Measurements from ENCODE around the gene ZNF570. TPM values are rescaled to one million over a fixed set of nuclear protein-coding genes. Genes with fewer than 3 reads are reported as not detected.

Gene ZNF570
- polyA plus RNA-seq = 1 to 10 TPM; 1.4 to 5.6 (median 2.0) TPM
- long read RNA-seq, donor 1 = 0 reads
- long read RNA-seq, donor 2 = 0 reads
- long read RNA-seq, donor 3 = 0 reads
- long read RNA-seq, donor 4 = 0 reads
- long read RNA-seq, donor 5, partial matches to known transcripts = 0 of 1 reads
- long read RNA-seq, donor 5, other reads (novel, unspliced or antisense) = 0 of 1 reads
- long read RNA-seq, donor 6 = 0 reads
- long read RNA-seq, donor 7, full-length matches to known transcripts = 2 of 2 reads
- long read RNA-seq, donor 7, partial matches to known transcripts = 0 of 2 reads
- long read RNA-seq, donor 7, other reads (novel, unspliced or antisense) = 0 of 2 reads
- long read RNA-seq, donor 8 = 0 reads
- long read RNA-seq, donor 9 = 0 reads
- long read RNA-seq, donor 10, full-length matches to known transcripts = 5 of 5 reads
- long read RNA-seq, donor 10, partial matches to known transcripts = 0 of 5 reads
- long read RNA-seq, donor 10, other reads (novel, unspliced or antisense) = 0 of 5 reads

- peaks cover 0 to 3% (median 0%) of the 10 kb centered on the region in 3 donors for H3K36me3 ChIP-seq (ENCODE audit: control insufficient read depth in 3 of 3, insufficient read depth in 2 of 3, low read depth in 1 of 3, low read length in 3 of 3)
- peak; percentile 87 to 97 for DNase-seq
- no peaks in the 10 kb centered on the region for H3K27me3 ChIP-seq (ENCODE audit: control insufficient read depth in 3 of 3, insufficient read depth in 3 of 3, low read length in 3 of 3)
- no peak for FAIRE-seq
- peaks cover 0 to 2% (median 1%) of the 10 kb centered on the region in 3 donors for H3K4me1 ChIP-seq (ENCODE audit: control insufficient read depth in 3 of 3, insufficient read depth in 2 of 3, low read depth in 1 of 3, low read length in 2 of 3)
- peak within 1 kb of the TSS; percentile 57 to 96 (median 94) for H3K27ac ChIP-seq (ENCODE audit: low read depth in 1 of 3, low read length in 2 of 3)
- H3K9me3 ChIP-seq (ENCODE audit: control insufficient read depth in 2 of 2, insufficient read depth in 1 of 2, low read depth in 1 of 2, low read length in 1 of 2) = peaks cover 0 to 21% of the 10 kb centered on the region in 2 donors
- peak within 1 kb of the TSS; percentile 60 to 86 (median 60) for H3K4me3 ChIP-seq (ENCODE audit: low read depth in 1 of 3, low read length in 3 of 3)
- 0 to 1% (median 0%) methylated on average over 62 to 63 of the region's 63 CpGs for whole genome bisulfite sequencing, 3 donors
Measured at GRCh38 chr19:37468961-37469777, at the start of gene ZNF570. Gene ZNF570 (plus strand): TSS chr19:37469356. CDS start chr19:37470355, 999 bp downstream.

- H3K27me3 ChIP-seq (ENCODE audit: control insufficient read depth in 3 of 3, insufficient read depth in 3 of 3, low read length in 3 of 3) = no peaks in the 10 kb centered on the region
- no peak overlapping the region for H3K27ac ChIP-seq (ENCODE audit: low read depth in 1 of 3, low read length in 2 of 3)
- H3K36me3 ChIP-seq (ENCODE audit: control insufficient read depth in 3 of 3, insufficient read depth in 2 of 3, low read depth in 1 of 3, low read length in 3 of 3) = peaks cover 0 to 9% (median 3%) of the 10 kb centered on the region in 3 donors
- no peak for FAIRE-seq
- peaks cover 11 to 29% of the 10 kb centered on the region in 2 donors for H3K9me3 ChIP-seq (ENCODE audit: control insufficient read depth in 2 of 2, insufficient read depth in 1 of 2, low read depth in 1 of 2, low read length in 1 of 2)
- WGBS, 3 donors = 93 to 96% (median 94%) methylated on average over 4 of the region's 4 CpGs
- no peak for DNase-seq
- no peak overlapping the region for H3K4me3 ChIP-seq (ENCODE audit: low read depth in 1 of 3, low read length in 3 of 3)
- H3K4me1 ChIP-seq (ENCODE audit: control insufficient read depth in 3 of 3, insufficient read depth in 2 of 3, low read depth in 1 of 3, low read length in 2 of 3) = no peaks in the 10 kb centered on the region
Measured at GRCh38 chr19:37452500-37453245, 16.5 kb upstream of the ZNF570 start.

GRCh38 chr19:37466277-37466797 lies 2.8 kb upstream of the ZNF570 start:
- 26 to 38% (median 36%) methylated on average over 25 of the region's 25 CpGs for WGBS, 3 donors
- Histone ChIP-seq H3K36me3 (ENCODE audit: control insufficient read depth in 3 of 3, insufficient read depth in 2 of 3, low read depth in 1 of 3, low read length in 3 of 3) (peaks cover 0 to 5% (median 0%) of the 10 kb centered on the region in 3 donors), H3K4me3 (ENCODE audit: low read depth in 1 of 3, low read length in 3 of 3) (peak overlapping the region; percentile 59 to 96 (median 67)), H3K4me1 (ENCODE audit: control insufficient read depth in 3 of 3, insufficient read depth in 2 of 3, low read depth in 1 of 3, low read length in 2 of 3) (peaks cover 0 to 2% (median 1%) of the 10 kb centered on the region in 3 donors), H3K9me3 (ENCODE audit: control insufficient read depth in 2 of 2, insufficient read depth in 1 of 2, low read depth in 1 of 2, low read length in 1 of 2) (peaks cover 0 to 8% of the 10 kb centered on the region in 2 donors), H3K27ac (ENCODE audit: low read depth in 1 of 3, low read length in 2 of 3) (peak overlapping the region in 2 of 3 donors; percentile 88 to 92), H3K27me3 (ENCODE audit: control insufficient read depth in 3 of 3, insufficient read depth in 3 of 3, low read length in 3 of 3) (no peaks in the 10 kb centered on the region)
- FAIRE-seq (no peak), DNase-seq (no peak)

GRCh38 chr19:37466798-37467607 lies 2.2 kb upstream of the ZNF570 start, which contains the start of gene ZNF569:
Gene ZNF569 (minus strand): TSS chr19:37467444. CDS start chr19:37444921, 22,523 bp downstream.
- FAIRE-seq = no peak
- Histone ChIP-seq H3K9me3 (ENCODE audit: control insufficient read depth in 2 of 2, insufficient read depth in 1 of 2, low read depth in 1 of 2, low read length in 1 of 2) (peaks cover 0 to 10% of the 10 kb centered on the region in 2 donors), H3K4me1 (ENCODE audit: control insufficient read depth in 3 of 3, insufficient read depth in 2 of 3, low read depth in 1 of 3, low read length in 2 of 3) (peaks cover 0 to 2% (median 1%) of the 10 kb centered on the region in 3 donors), H3K27ac (ENCODE audit: low read depth in 1 of 3, low read length in 2 of 3) (peak within 1 kb of the TSS; percentile 64 to 96 (median 88)), H3K27me3 (ENCODE audit: control insufficient read depth in 3 of 3, insufficient read depth in 3 of 3, low read length in 3 of 3) (no peaks in the 10 kb centered on the region), H3K4me3 (ENCODE audit: low read depth in 1 of 3, low read length in 3 of 3) (peak within 1 kb of the TSS; percentile 59 to 96 (median 67)), H3K36me3 (ENCODE audit: control insufficient read depth in 3 of 3, insufficient read depth in 2 of 3, low read depth in 1 of 3, low read length in 3 of 3) (peaks cover 0 to 2% (median under 1%) of the 10 kb centered on the region in 3 donors)
- DNase-seq = peak; percentile 92 to 98
- 0% methylated on average over 60 to 62 of the region's 62 CpGs for WGBS, 3 donors

GRCh38 chr19:37467608-37468090 lies 1.5 kb upstream of the ZNF570 start:
- H3K27ac ChIP-seq (ENCODE audit: low read depth in 1 of 3, low read length in 2 of 3) = peak overlapping the region; percentile 64 to 92 (median 88)
- no peaks in the 10 kb centered on the region for H3K27me3 ChIP-seq (ENCODE audit: control insufficient read depth in 3 of 3, insufficient read depth in 3 of 3, low read length in 3 of 3)
- peaks cover 0 to 3% (median 0%) of the 10 kb centered on the region in 3 donors for H3K36me3 ChIP-seq (ENCODE audit: control insufficient read depth in 3 of 3, insufficient read depth in 2 of 3, low read depth in 1 of 3, low read length in 3 of 3)
- H3K9me3 ChIP-seq (ENCODE audit: control insufficient read depth in 2 of 2, insufficient read depth in 1 of 2, low read depth in 1 of 2, low read length in 1 of 2) = peaks cover 0 to 15% of the 10 kb centered on the region in 2 donors
- no peak for DNase-seq
- H3K4me1 ChIP-seq (ENCODE audit: control insufficient read depth in 3 of 3, insufficient read depth in 2 of 3, low read depth in 1 of 3, low read length in 2 of 3) = peaks cover 0 to 2% (median 1%) of the 10 kb centered on the region in 3 donors
- peak overlapping the region in 2 of 3 donors; percentile 67 to 96 for H3K4me3 ChIP-seq (ENCODE audit: low read depth in 1 of 3, low read length in 3 of 3)
- FAIRE-seq = no peak
- WGBS, 3 donors = 31 to 52% (median 41%) methylated on average over 18 of the region's 18 CpGs

GRCh38 chr19:37470216-37470615 lies 1.1 kb downstream of the ZNF570 start:
- peaks cover 0 to 6% (median 0%) of the 10 kb centered on the region in 3 donors for H3K36me3 ChIP-seq (ENCODE audit: control insufficient read depth in 3 of 3, insufficient read depth in 2 of 3, low read depth in 1 of 3, low read length in 3 of 3)
- WGBS, 3 donors = 78 to 81% (median 78%) methylated on average over 4 of the region's 4 CpGs
- H3K27me3 ChIP-seq (ENCODE audit: control insufficient read depth in 3 of 3, insufficient read depth in 3 of 3, low read length in 3 of 3) = no peaks in the 10 kb centered on the region
- H3K4me3 ChIP-seq (ENCODE audit: low read depth in 1 of 3, low read length in 3 of 3) = no peak overlapping the region
- peaks cover 0 to 26% of the 10 kb centered on the region in 2 donors for H3K9me3 ChIP-seq (ENCODE audit: control insufficient read depth in 2 of 2, insufficient read depth in 1 of 2, low read depth in 1 of 2, low read length in 1 of 2)
- FAIRE-seq = no peak
- DNase-seq = no peak
- H3K27ac ChIP-seq (ENCODE audit: low read depth in 1 of 3, low read length in 2 of 3) = no peak overlapping the region
- peaks cover 0 to 2% (median 1%) of the 10 kb centered on the region in 3 donors for H3K4me1 ChIP-seq (ENCODE audit: control insufficient read depth in 3 of 3, insufficient read depth in 2 of 3, low read depth in 1 of 3, low read length in 2 of 3)

- Histone ChIP-seq H3K9me3 (ENCODE audit: control insufficient read depth in 2 of 2, insufficient read depth in 1 of 2, low read depth in 1 of 2, low read length in 1 of 2) (peaks cover 0 to 30% of the 10 kb centered on the region in 2 donors), H3K4me1 (ENCODE audit: control insufficient read depth in 3 of 3, insufficient read depth in 2 of 3, low read depth in 1 of 3, low read length in 2 of 3) (peaks cover 0 to 2% (median 1%) of the 10 kb centered on the region in 3 donors), H3K27ac (ENCODE audit: low read depth in 1 of 3, low read length in 2 of 3) (no peak overlapping the region), H3K4me3 (ENCODE audit: low read depth in 1 of 3, low read length in 3 of 3) (no peak overlapping the region), H3K36me3 (ENCODE audit: control insufficient read depth in 3 of 3, insufficient read depth in 2 of 3, low read depth in 1 of 3, low read length in 3 of 3) (peaks cover 0 to 12% (median 10%) of the 10 kb centered on the region in 3 donors), H3K27me3 (ENCODE audit: control insufficient read depth in 3 of 3, insufficient read depth in 3 of 3, low read length in 3 of 3) (no peaks in the 10 kb centered on the region)
- DNase-seq = no peak
- no peak for FAIRE-seq
- 96 to 99% (median 99%) methylated on average over 9 of the region's 9 CpGs for WGBS, 3 donors
Measured at GRCh38 chr19:37472165-37472564, 3.0 kb downstream of the ZNF570 start.

All from small intestine (tissue), 16 donors.